ENCODE data around the gene ABLIM2.

ABLIM2 gene

GRCh38 chr4:8090744-8091301, 67.8 kb downstream of the ABLIM2 start:
- no peak for TF ChIP-seq CTCF (conservative IDR thresholded peaks at IDR 0.05; ENCODE audit: low read length)
- DNase-seq (ENCODE audit: low read depth): no peak

GRCh38 chr4:8090312-8090711, 68.3 kb downstream of the ABLIM2 start:
- DNase-seq (ENCODE audit: low read depth): no peak
- H3K4me3 ChIP-seq (ENCODE audit: low read length): no peak overlapping the region
- no peak for TF ChIP-seq CTCF (conservative IDR thresholded peaks at IDR 0.05; ENCODE audit: low read length)

More at GRCh38 chr4:8090744-8091301, 67.8 kb downstream of the ABLIM2 start:
- no peak overlapping the region for H3K4me3 ChIP-seq (ENCODE audit: low read length)

GRCh38 chr4:8089862-8090261, 68.8 kb downstream of the ABLIM2 start:
- DNase-seq (ENCODE audit: low read depth): no peak
- TF ChIP-seq CTCF (conservative IDR thresholded peaks at IDR 0.05; ENCODE audit: low read length): no peak
- H3K4me3 ChIP-seq (ENCODE audit: low read length): no peak overlapping the region

- no peak for DNase-seq (ENCODE audit: low read depth)
- no peak for TF ChIP-seq CTCF (conservative IDR thresholded peaks at IDR 0.05; ENCODE audit: low read length)
- no peak overlapping the region for H3K4me3 ChIP-seq (ENCODE audit: low read length)
Observed at GRCh38 chr4:8088966-8089491, 69.6 kb downstream of the ABLIM2 start.

- TF ChIP-seq CTCF (conservative IDR thresholded peaks at IDR 0.05; ENCODE audit: low read length): no peak
- H3K4me3 ChIP-seq (ENCODE audit: low read length): no peak overlapping the region
- no peak for DNase-seq (ENCODE audit: low read depth)
Observed at GRCh38 chr4:8087921-8088495, 70.6 kb downstream of the ABLIM2 start.

GRCh38 chr4:8086783-8087445, 71.7 kb downstream of the ABLIM2 start:
- H3K4me3 ChIP-seq (ENCODE audit: low read length): no peak overlapping the region
- no peak for DNase-seq (ENCODE audit: low read depth)
- TF ChIP-seq CTCF (conservative IDR thresholded peaks at IDR 0.05; ENCODE audit: low read length): no peak

Data from AG10803 (cell line).